AML-193 (cell line): ENCODE data around the gene SLC4A5.
"Not testable (repeated sequence)": the region's sequence is repeated elsewhere in the genome, so short reads cannot be mapped to it uniquely, and the experiment has no call there.

Experiments used
- DNase-seq, 2 experiments: peaks; one replicate each; lab custom pipeline; 2025; lab: John Stamatoyannopoulos, UW

Gene SLC4A5

GRCh38 chr2:74228772-74229171 is 114.4 kb downstream of the SLC4A5 start:
- DNase-seq = no peak

- no peak for DNase-seq
Measured at GRCh38 chr2:74227646-74228045, 115.6 kb downstream of the SLC4A5 start.

- no peak for DNase-seq
Measured at GRCh38 chr2:74226648-74227213, 116.5 kb downstream of the SLC4A5 start.

GRCh38 chr2:74225698-74226459 is 117.3 kb downstream of the SLC4A5 start:
- DNase-seq = no peak

- DNase-seq = peak; percentile 27 to 49
Measured at GRCh38 chr2:74223941-74224770, 119.1 kb downstream of the SLC4A5 start.

- DNase-seq = no peak
Measured at GRCh38 chr2:74222300-74222650, 120.9 kb downstream of the SLC4A5 start.

GRCh38 chr2:74221604-74222299 is 121.5 kb downstream of the SLC4A5 start:
- DNase-seq = no peak

- DNase-seq = no peak
Measured at GRCh38 chr2:74221091-74221490, 122.1 kb downstream of the SLC4A5 start.

- no peak for DNase-seq
Measured at GRCh38 chr2:74219846-74220486, 123.2 kb downstream of the SLC4A5 start.

- no peak for DNase-seq
Measured at GRCh38 chr2:74216642-74217041, 126.6 kb downstream of the SLC4A5 start.

GRCh38 chr2:74215771-74216170 is 127.4 kb downstream of the SLC4A5 start:
- not testable (repeated sequence) for DNase-seq

GRCh38 chr2:74212702-74213410 is 130.4 kb downstream of the SLC4A5 start:
- peak in 1 of 2 experiments; percentile 6 for DNase-seq

- peak; percentile 61 to 66 for DNase-seq
Measured at GRCh38 chr2:74206180-74206688, 137.0 kb downstream of the SLC4A5 start.

GRCh38 chr2:74205596-74205995 is 137.6 kb downstream of the SLC4A5 start:
- DNase-seq = peak; percentile 23 to 37

- no peak for DNase-seq
Measured at GRCh38 chr2:74205113-74205512, 138.1 kb downstream of the SLC4A5 start.

- no peak for DNase-seq
Measured at GRCh38 chr2:74204436-74204835, 138.8 kb downstream of the SLC4A5 start.

GRCh38 chr2:74201596-74201995 is 141.6 kb downstream of the SLC4A5 start:
- no peak for DNase-seq

- no peak for DNase-seq
Measured at GRCh38 chr2:74201196-74201595, 142.0 kb downstream of the SLC4A5 start.

GRCh38 chr2:74199871-74200305 is 143.3 kb downstream of the SLC4A5 start:
- DNase-seq = peak in 1 of 2 experiments; percentile 5

GRCh38 chr2:74199275-74199701 is 143.9 kb downstream of the SLC4A5 start:
- no peak for DNase-seq
